ENCODE measurements around the gene PHPT1.
A peak's percentile ranks its signal among the peaks of the same experiment; 100 is the strongest.

Gene PHPT1

GRCh38 chr9:136808075-136808805, 41.0 kb upstream of the PHPT1 start:
- peaks cover 60% of the 10 kb centered on the region for H3K4me1 Mint-ChIP-seq
- no peaks in the 10 kb centered on the region for H3K27me3 Mint-ChIP-seq
- CTCF ChIA-PET: interaction anchor here (1.3 to 6.7 kb wide), 3 partner anchors 15 to 34 kb away, joined by 3 to 29 read pairs (median 15); partner anchors contain the start of gene AJM1
- H3K27ac Mint-ChIP-seq: peak overlapping the region; percentile 72
- peaks cover 24% of the 10 kb centered on the region for H3K36me3 Mint-ChIP-seq
- peak overlapping the region; percentile 75 for H3K4me3 Mint-ChIP-seq
- DNase-seq: peak; percentile 60
- H3K9me3 Mint-ChIP-seq: no peaks in the 10 kb centered on the region

- Mint-ChIP-seq H3K27me3 (no peaks in the 10 kb centered on the region), H3K4me3 (peak overlapping the region; percentile 66), H3K36me3 (peaks cover 29% of the 10 kb centered on the region), H3K27ac (peak overlapping the region; percentile 50), H3K9me3 (no peaks in the 10 kb centered on the region), H3K4me1 (peaks cover 65% of the 10 kb centered on the region)
- CTCF ChIA-PET: interaction anchor here (0.8 to 6.7 kb wide), 4 partner anchors 15 to 246 kb away, joined by 3 to 29 read pairs (median 9); partner anchors contain the start of gene AJM1
- DNase-seq: no peak
Observed at GRCh38 chr9:136808806-136809158, 40.4 kb upstream of the PHPT1 start.

GRCh38 chr9:136814725-136815421, 34.3 kb upstream of the PHPT1 start:
- H3K36me3 Mint-ChIP-seq: peaks cover 41% of the 10 kb centered on the region

GRCh38 chr9:136815422-136815782, 33.8 kb upstream of the PHPT1 start:
- no peak for DNase-seq
- Mint-ChIP-seq H3K36me3 (peaks cover 37% of the 10 kb centered on the region), H3K27ac (peak overlapping the region; percentile 45), H3K9me3 (no peaks in the 10 kb centered on the region), H3K4me3 (no peak overlapping the region), H3K27me3 (no peaks in the 10 kb centered on the region), H3K4me1 (peaks cover 41% of the 10 kb centered on the region)
- CTCF ChIA-PET: interaction anchor here (0.6 to 1.3 kb wide), 2 partner anchors 182 to 220 kb away, joined by 3 to 4 read pairs; no protein-coding TSS in a partner anchor

More at GRCh38 chr9:136814725-136815421, 34.3 kb upstream of the PHPT1 start:
- peaks cover 47% of the 10 kb centered on the region for H3K4me1 Mint-ChIP-seq
- H3K27me3 Mint-ChIP-seq: no peaks in the 10 kb centered on the region
- no peak for DNase-seq
- CTCF ChIA-PET: interaction anchor here (1.2 to 1.3 kb wide), 2 partner anchors 27 to 220 kb away, joined by 3 to 4 read pairs; no protein-coding TSS in a partner anchor
- H3K9me3 Mint-ChIP-seq: no peaks in the 10 kb centered on the region
- peak overlapping the region; percentile 45 for H3K27ac Mint-ChIP-seq
- no peak overlapping the region for H3K4me3 Mint-ChIP-seq

- DNase-seq: no peak
- Mint-ChIP-seq H3K27ac (no peak overlapping the region), H3K4me3 (no peak overlapping the region), H3K4me1 (peaks cover 6% of the 10 kb centered on the region), H3K9me3 (no peaks in the 10 kb centered on the region), H3K27me3 (peaks cover 3% of the 10 kb centered on the region), H3K36me3 (peaks cover 16% of the 10 kb centered on the region)
- CTCF ChIA-PET: interaction anchor here (1.7 kb wide), 1 partner anchor 21 kb away, joined by 5 read pairs; the partner anchor contains the start of gene AJM1
Observed at GRCh38 chr9:136820971-136821825, 28.0 kb upstream of the PHPT1 start.

- Mint-ChIP-seq H3K27ac (no peak overlapping the region), H3K36me3 (peaks cover 12% of the 10 kb centered on the region), H3K4me1 (peaks cover 6% of the 10 kb centered on the region), H3K27me3 (peaks cover 3% of the 10 kb centered on the region), H3K9me3 (no peaks in the 10 kb centered on the region), H3K4me3 (no peak overlapping the region)
- CTCF ChIA-PET: interaction anchor here (1.6 kb wide), 1 partner anchor 20 kb away, joined by 7 read pairs; the partner anchor contains the start of gene AJM1
- no peak for DNase-seq
Observed at GRCh38 chr9:136821826-136822544, 27.2 kb upstream of the PHPT1 start.

GRCh38 chr9:136823136-136824046, 25.8 kb upstream of the PHPT1 start:
- Mint-ChIP-seq H3K4me3 (no peak overlapping the region), H3K4me1 (peaks cover 6% of the 10 kb centered on the region), H3K9me3 (no peaks in the 10 kb centered on the region), H3K36me3 (peaks cover 9% of the 10 kb centered on the region), H3K27me3 (peaks cover 3% of the 10 kb centered on the region), H3K27ac (no peak overlapping the region)
- CTCF ChIA-PET: interaction anchor here (1.6 kb wide), 1 partner anchor 19 kb away, joined by 7 read pairs; the partner anchor contains the start of gene AJM1
- no peak for DNase-seq

GRCh38 chr9:136824496-136825225, 24.5 kb upstream of the PHPT1 start:
- DNase-seq: no peak
- H3K4me1 Mint-ChIP-seq: peaks cover 6% of the 10 kb centered on the region
- H3K36me3 Mint-ChIP-seq: peaks cover 21% of the 10 kb centered on the region
- no peaks in the 10 kb centered on the region for H3K9me3 Mint-ChIP-seq
- H3K27ac Mint-ChIP-seq: no peak overlapping the region
- H3K27me3 Mint-ChIP-seq: peaks cover 3% of the 10 kb centered on the region
- no peak overlapping the region for H3K4me3 Mint-ChIP-seq
- CTCF ChIA-PET: no interaction called here

- Mint-ChIP-seq H3K36me3 (peaks cover 22% of the 10 kb centered on the region), H3K9me3 (no peaks in the 10 kb centered on the region), H3K27me3 (peaks cover 3% of the 10 kb centered on the region), H3K4me1 (peaks cover 6% of the 10 kb centered on the region), H3K4me3 (no peak overlapping the region), H3K27ac (no peak overlapping the region)
- no peak for DNase-seq
- CTCF ChIA-PET: no interaction called here
Observed at GRCh38 chr9:136825295-136826187, 23.7 kb upstream of the PHPT1 start.

GRCh38 chr9:136826188-136826541, 23.0 kb upstream of the PHPT1 start:
- H3K4me1 Mint-ChIP-seq: peaks cover under 1% of the 10 kb centered on the region
- DNase-seq: no peak
- no peak overlapping the region for H3K4me3 Mint-ChIP-seq
- peaks cover 16% of the 10 kb centered on the region for H3K36me3 Mint-ChIP-seq
- H3K27ac Mint-ChIP-seq: no peak overlapping the region
- peaks cover under 1% of the 10 kb centered on the region for H3K27me3 Mint-ChIP-seq
- CTCF ChIA-PET: interaction anchor here (0.9 kb wide), 1 partner anchor 16 kb away, joined by 3 read pairs; the partner anchor contains the start of gene AJM1
- H3K9me3 Mint-ChIP-seq: no peaks in the 10 kb centered on the region

- Mint-ChIP-seq H3K4me1 (no peaks in the 10 kb centered on the region), H3K27me3 (no peaks in the 10 kb centered on the region), H3K27ac (no peak overlapping the region), H3K36me3 (peaks cover 22% of the 10 kb centered on the region), H3K4me3 (no peak overlapping the region), H3K9me3 (no peaks in the 10 kb centered on the region)
- no peak for DNase-seq
- CTCF ChIA-PET: interaction anchor here (0.9 to 1.2 kb wide), 2 partner anchors 15 kb away, joined by 3 to 8 read pairs; partner anchors contain the start of gene AJM1
Observed at GRCh38 chr9:136826703-136827582, 22.3 kb upstream of the PHPT1 start.

All from activated naive CD4-positive, alpha-beta T cell treated with anti-CD3 and anti-CD28 coated beads, Interleukin-2, amount 10 ng/mL, durations not matched to agents 7 days and 5 days (primary cell).